IPS-NIHi7 (cell line): ENCODE data around the gene CDX1.
"Not testable (repeated sequence)": the region's sequence is repeated elsewhere in the genome, so short reads cannot be mapped to it uniquely, and the experiment has no call there.

Experiments used
- DNase-seq: peaks from one replicate; pipeline ENCODE4 v3.0.0; 2012; ENCODE audit warnings: mixed read lengths; ENCODE audit errors: extremely low spot score

The CDX1 gene

DNA sequence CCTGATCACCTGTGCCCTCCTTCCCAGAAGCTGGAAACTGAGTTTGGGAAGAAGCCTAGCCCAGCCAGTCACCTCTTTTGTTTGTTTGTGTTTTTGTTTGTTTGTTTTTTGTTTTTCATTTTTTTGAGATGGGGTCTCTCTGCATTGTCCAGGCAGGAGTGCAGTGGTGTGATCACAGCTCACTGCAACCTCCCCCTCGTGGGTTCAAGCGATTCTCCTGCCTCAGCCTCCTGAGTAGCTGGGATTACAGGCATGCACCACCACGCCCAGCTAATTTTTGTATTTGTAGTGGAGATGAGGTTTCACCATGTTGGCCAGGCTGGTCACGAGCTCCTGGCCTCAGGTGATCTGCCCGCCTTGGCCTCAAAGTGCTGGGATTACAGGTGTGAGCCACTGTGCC is 67.1 kb downstream of the CDX1 start:
- DNase-seq: not testable (repeated sequence)
